DMS53 (cell line): ENCODE results near the gene ARHGAP26.

Experiments
- DNase-seq: peaks from one replicate; lab custom pipeline; 2025; lab: John Stamatoyannopoulos, UW

ARHGAP26 gene

DNA sequence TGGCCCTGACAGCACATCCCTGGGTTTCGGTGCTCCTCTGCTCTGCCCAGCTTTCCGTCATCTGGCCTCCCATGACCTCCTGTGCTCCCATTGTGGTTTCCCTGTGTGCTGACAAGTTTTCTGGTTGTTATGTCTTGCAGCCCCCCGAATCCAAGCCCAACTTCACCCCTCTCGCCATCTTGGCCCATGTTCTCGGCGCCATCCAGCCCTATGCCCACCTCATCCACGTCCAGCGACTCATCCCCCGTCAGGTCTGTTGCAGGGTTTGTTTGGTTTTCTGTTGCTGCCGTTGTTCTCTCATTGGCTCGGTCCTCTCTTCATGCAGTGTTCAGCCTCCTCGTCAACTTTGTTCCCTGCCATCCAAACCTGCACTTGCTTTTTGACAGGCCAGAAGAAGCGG lies 436.9 kb downstream of the ARHGAP26 start:
- no peak for DNase-seq

DNA sequence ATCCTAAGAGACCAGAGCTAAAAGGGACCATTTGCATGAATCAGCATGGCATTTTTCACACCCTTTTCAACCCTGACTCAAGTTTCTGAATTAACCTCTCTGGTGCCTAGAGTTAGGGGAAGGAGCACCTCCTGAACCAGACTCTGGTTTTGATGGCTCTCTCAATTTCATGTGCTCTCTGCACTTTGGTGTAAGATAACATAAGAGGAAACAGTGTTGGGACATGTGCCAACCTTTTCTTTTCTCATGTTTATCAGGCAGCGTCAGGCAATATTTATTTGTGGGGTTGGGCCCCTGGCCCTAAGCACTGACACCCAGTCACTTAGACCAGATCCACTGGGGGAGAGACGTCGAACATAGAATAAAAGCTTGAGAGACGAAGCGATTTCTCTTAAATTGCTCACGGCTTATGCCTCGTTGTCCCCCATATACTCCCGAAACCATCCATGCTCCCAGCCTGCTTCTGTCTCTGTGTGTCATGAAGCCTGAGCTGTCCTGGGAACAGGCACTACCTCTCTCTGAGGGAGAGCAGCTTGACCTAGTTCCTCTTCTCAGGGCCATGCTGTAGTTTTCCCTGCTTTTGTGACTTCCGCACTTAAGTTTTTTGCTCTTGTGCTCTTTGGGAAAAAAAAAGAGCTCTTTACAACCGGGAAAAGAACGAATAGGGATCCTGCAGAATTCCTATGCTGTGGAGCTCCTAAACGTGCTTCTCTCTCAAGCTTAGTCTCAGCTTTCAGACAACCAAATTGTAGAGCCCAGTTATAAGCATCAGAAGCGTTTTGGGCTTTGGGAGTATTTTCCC lies 437.6 kb downstream of the ARHGAP26 start:
- no peak for DNase-seq

DNA sequence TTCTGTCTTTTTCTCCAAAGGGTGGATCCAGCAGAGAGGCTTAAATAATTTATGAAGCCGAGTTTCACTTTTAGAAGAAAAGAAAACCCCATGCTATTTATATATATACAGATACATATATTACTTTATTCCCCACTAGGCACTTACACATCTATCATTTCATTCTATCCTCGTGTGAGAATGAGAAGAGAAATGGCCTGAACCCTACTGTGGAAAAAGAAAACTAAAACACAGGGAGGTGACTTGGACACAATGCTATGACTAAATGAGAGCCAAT lies 438.1 kb downstream of the ARHGAP26 start:
- no peak for DNase-seq

DNA sequence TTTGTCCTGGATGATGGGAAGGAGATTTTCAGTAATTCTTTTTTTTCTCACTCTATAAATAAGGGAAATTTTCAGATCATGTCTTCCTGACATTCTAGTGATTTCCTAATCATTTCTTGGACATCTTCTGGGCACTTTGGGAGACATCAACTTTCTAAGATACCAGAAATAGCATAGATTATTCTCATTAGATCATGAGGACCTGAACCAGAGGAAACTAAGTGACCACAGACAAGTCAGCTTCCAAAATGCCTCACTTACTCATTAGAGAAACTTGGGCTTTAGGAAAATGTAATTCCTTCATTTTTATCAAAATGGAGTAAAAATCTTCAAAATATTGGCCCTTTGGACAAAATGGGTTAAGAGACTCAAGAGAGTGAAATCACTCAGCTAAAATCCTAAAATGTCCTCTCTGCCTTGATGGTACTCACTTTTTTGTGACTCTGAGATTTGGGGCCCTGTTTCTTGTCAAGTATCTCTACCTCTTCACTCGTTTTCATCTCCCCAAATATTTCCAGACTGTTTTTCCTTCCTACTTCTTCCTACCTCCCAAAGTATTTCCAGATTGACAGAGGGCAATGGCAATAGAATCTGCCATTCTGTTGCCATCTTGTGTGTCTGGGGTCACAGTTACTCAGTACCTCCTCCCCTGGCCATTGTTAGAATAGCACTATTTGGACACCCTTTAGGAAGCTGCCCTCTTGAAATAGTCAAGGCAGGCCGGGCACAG lies 438.8 kb downstream of the ARHGAP26 start:
- peak; percentile 39 for DNase-seq

DNA sequence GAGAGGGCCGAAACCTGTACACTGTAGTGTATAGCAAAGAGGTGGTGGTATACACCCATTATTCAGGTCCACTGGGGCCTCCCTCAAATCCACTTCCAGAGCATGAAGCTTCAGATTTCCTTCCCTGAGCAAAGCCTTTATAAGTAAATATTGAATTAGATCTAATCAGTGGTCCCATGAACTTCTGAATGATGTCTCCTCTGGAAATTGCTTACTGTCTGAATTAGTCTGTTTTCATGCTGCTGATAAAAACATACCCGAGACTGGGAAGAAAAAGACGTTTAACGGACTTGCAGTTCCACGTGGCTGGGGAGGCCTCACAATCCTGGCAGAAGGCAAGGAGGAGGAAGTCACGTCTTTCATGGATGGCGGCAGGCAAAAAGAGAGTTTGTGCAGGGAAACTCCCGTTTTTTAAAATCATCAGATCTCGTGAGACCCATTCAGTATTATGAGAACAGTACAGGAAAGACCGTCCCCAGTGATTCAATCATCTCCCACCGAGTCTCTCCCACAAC lies 439.8 kb downstream of the ARHGAP26 start:
- DNase-seq = no peak

DNA sequence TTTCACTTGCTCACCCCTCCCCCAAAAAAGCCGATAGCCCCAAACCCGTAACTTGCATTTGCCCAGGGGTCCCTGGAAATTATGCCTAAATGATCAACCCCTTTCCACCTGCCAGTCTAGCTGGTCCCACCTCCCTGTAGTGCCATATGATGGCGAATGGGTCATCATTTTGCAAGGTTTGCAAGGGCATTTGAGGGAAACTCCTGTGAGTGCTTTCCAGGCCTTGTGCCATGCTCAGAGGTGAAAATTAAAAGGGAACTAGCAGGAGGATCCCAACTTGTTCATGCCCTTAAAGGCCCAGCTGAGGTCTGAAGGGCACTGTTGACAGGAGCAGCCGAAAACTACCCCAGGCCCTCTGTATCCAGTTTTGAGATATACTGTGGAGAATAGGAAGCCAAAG lies 440.4 kb downstream of the ARHGAP26 start:
- DNase-seq = no peak

DNA sequence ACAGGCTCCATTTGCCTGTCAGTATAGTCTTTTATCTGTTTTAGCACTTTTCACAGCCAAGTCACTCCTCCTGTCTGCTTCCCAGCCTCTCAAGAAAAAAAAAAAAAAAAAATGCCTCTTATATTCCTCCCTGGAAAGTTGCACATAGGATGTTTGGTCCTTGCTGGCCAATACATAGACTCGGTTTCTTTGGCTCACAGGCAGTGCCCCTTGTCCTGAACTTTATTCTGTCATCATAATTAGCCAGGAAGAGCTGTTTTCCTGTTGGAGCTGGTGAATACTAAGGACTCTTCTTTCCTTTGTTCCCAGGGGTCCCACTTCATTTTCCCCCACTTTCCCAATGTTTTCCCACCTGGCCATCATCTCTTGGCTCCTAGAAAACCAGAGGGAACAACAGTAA lies 442.1 kb downstream of the ARHGAP26 start:
- no peak for DNase-seq

DNA sequence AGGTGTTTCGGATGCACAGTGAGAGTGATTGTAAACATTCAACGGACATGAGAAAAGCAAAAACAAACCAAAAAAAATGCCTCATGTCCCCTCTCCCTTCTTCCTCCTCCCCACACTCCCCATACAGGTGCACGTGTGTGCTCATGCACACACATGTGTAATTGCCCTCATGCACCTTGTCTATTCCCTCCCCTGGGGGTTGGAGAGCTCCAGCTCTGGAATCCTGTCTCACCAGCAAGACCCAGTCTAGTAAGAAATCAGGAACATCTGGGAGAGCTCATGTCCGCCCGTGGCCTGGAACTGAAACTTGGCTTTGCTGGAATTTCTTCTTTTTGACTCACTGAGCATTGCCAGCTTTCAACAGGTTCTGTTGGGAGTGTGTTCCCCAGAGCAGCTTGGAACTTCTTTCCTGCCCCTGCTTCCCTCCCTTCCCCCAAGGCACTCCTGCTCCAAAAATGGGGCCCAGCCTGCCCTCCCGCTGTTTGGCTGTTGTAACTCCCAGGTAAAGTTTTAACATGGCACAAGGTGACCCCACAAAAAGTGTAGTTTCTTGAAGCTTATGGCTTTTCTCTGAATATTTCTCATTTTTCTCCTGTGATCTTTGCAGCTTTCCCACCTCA lies 443.2 kb downstream of the ARHGAP26 start:
- DNase-seq = no peak

DNA sequence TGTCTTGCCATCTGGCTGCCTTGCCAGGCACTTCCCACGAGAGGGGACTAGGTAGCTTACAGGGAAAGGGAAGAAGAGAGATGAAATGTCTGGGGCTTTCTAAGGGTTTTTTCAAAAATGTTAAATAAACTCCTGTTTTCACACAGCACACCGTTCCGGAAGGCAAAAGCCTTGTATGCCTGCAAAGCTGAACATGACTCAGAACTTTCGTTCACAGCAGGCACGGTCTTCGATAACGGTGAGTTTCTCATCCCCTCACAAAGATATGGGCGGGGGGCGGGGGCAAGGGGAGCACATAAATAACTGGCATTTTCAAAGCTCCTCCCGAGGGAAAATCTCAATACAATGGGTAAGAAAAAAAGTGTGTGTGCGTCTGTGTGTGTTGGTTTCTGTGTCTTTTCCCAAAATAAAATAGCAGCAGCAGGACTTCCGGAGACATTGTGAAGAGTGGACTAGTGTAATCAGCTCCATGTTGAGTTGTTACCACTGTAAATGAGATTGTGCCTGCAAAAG lies 443.7 kb downstream of the ARHGAP26 start:
- DNase-seq = no peak

DNA sequence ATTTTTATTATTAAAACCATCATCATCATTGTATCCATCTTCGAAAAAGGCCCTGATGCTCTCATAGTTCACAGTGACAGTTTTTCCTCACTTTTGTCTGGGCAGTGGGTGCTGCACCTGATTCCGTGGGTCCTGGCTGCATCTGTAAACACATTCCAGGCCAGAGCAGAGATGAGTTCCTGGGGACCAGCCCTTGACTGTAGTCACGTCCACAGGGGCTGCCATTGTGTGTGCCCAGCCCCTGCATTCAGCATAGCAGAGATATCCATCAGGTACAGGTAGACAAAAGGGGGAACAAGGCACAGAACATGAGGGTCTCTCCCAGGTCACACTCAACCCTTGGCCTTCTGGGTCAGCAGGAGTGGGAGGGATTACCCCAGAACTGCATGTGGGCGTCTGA lies 444.3 kb downstream of the ARHGAP26 start:
- no peak for DNase-seq

DNA sequence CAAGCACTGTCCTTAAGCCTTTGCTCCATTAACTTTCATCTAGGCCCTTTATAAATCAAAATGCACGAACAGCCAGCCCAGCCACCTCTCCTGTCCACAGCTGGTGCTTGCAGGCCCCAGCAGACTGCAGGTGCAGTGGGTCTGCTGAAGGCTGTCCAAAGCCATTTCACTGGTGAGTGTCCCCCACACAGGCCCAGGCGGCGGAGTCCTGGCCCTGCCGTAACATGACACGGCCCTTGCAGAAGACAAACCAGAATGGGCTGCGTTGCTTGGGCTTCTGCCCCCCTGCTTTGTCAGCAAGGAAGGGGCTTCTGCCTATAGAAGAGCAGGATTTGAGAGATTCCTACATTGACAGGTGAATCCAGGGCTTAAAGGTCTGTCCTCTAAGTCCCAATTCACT lies 444.7 kb downstream of the ARHGAP26 start:
- no peak for DNase-seq

DNA sequence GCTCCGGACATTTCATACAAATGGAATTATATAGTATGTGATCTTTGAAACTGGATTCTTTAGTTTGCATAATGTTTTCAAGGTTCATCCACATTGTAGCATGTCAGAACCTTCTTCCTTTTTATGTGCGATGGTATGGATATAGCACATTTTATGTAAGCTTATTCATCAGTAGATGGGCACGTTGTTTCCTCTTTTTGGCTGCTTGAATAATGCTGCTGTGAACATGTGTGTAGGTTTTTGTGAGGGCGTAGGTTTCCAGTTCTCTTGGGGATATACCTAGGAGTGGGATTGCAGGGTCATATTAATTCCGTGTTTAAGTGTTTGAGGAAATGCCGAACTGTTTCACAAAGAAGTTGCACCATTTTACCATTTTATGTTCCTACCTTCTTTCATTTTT lies 445.5 kb downstream of the ARHGAP26 start:
- no peak for DNase-seq

DNA sequence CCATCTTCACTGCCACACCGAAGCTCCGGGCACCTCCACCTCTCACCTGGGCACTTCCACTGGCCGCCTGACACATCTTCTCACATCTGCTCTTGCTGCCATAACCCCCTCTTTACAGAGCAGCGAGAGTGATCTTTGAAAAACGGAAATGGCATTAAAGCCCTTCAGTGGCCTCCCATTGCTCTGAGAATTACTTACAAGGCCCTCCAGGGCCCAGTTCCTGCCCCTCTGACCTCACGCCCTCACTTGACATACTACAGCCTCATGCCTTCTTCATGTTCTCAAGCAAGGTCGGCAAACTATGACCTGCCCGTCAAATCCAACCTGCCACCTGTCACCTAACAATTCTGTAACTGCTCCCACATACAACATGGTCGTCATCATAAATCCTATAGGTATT lies 446.0 kb downstream of the ARHGAP26 start:
- no peak for DNase-seq

DNA sequence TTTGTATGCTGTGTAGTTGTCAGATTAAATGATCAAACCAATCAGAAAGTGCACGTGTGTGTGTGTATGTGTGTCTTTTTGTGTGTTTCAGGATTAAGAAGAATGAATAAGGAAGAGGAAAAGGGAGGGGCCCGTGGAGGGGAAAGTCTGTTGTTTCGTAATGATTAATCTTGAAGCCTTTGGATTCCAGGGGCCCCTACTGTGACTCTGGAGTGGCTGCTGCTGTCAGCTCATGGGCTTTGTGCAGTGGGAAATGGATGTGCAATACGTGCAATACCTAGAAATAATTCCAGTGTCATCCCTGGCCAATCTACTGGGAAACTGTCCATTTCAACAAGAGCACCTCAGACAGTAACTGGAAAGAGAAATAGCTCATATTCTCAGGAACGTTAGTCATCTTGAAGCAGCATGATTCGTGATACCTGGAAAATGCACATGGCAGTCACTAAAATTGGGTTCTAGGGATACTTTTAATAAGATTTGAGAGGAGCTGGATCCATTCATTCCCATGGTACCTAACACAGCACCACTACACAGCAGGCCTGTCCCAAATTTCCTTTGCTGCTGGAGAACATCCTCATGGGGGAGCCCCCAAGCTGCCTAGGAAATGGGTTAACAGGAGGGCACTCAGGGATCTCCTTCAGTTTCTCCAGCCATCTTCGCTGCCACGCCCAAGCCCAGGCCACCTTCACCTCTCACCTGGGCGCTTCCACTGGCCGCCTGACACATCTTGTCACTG lies 447.1 kb downstream of the ARHGAP26 start:
- no peak for DNase-seq

DNA sequence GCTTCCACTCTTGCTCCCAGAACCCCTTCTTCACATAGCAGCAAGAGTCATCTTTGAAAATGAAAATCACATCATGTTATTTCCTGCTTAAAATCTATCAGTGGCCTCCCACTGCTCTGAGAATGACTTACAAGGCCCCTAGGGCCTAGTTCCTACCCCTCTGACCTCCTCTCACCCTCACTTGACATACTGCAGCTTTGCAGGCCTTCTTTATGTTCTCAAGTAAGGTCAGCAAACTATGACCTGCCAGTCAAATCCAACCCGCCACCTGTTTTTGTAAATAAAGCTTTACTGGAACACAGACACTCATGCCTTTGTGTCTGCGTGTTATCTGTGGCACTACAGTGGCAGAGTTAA lies 447.6 kb downstream of the ARHGAP26 start:
- peak; percentile 15 for DNase-seq

DNA sequence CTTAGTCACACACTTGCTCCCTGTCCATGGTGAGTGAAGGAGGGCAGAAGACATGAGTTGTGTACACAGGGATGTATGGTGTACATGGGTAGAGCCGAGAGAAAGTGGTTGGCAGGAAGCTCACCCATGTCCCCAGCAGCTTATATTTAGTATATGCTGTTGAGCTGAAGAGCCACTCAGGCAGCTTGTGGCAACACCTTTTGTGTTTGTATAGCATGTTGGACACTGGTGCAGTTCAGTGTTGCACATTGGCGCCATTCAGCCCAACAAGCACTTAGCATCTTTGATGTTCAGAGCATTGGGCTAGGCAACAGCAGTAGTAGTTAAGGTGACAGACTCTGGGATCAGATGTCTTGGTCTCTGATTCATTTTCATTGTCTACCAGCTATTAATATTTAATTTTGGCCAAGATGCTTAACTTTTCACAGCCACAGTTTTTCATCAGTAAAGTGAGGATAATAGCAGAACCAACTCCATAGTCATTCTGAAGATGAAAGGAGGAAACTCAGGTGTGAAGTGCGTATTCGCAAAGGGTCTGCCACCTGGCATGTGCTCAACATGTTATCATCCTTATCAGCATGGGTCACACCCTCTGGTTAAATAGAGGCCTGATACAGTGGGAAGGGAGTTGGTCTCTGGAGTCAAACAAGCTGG lies 448.5 kb downstream of the ARHGAP26 start:
- DNase-seq = peak; percentile 91

DNA sequence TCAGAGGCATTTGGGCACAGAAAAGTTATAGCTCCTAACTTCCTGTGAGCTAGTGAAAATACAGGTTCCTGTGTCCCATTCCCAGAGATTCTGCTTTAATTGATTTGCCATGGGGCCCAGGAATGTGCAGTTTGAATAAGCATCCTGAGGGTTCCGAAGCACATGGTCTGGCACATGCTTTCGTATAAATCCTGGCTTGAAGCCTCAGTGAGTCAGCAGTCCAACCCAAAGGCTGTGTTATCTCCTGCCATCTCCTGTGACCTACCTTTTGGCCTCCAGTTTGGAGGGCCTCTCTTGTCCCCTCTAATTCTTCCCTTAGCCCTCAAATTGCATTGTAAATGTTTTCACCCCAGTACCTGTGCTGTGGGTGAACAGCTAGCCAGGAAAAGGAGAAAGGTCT lies 449.5 kb downstream of the ARHGAP26 start:
- DNase-seq = no peak

DNA sequence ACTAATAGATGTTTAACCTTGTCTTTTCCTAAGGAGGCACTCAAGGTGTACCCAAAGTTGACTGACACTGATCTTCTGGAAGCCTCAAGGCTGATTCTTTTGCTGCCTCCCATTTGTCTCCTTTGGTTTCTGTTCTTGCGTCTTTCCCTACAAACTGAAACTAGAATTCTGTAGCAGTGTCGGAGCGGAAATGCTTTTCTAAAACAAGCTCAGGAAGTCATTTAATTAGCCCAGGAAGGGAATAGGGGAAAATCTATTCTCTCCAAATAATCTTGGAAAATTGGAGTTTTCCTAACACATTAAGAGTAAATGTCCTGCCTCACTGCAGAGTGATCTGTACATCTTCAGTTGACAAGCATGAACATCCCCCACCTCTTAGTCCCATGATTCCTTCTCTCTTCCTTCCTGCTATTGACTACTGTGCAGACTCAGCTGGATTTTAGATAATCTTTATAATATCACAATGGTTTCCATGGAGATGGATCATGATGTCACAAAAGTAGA lies 450.6 kb downstream of the ARHGAP26 start:
- DNase-seq = no peak

DNA sequence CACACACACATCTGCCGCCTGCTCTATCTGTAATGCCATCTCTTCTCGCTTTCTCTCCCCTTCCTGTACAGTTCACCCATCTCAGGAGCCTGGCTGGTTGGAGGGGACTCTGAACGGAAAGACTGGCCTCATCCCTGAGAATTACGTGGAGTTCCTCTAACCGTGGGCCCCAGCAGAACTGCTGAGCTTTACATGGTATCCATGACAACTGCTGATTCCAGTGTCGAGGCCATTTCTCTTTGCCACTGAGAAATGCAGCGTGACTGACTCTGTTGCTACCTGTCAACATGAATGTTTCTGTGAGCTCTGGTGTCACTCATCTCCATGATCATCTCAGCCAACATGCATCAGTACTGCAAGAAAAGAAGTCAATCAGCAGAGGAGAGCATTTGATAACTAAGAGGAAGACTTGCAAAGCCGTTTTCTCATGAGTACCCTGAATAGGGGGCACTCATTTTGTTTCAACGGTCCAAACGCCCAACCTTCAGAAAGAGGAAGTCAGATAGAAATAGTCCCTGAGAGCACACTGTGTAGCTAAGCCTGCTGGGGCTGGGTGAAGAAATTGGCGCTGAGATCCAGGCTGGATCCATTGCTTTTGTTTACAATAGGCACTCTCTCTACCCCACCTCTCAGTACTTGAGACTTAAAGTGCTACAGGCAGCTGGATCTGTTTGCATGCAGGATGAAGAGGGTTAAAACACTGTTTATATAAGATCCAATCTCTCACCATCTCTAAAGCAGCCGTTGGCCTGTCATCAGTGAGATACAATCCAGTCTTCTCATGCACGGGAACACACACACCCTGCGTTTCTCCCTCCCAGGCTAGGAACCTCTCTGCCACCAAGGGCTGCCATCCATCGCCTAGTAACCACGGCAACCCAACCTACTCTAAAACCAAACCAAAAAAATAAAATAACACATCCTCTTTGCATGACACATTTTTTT lies 452.4 kb downstream of the ARHGAP26 start:
- DNase-seq = peak; percentile 98

DNA sequence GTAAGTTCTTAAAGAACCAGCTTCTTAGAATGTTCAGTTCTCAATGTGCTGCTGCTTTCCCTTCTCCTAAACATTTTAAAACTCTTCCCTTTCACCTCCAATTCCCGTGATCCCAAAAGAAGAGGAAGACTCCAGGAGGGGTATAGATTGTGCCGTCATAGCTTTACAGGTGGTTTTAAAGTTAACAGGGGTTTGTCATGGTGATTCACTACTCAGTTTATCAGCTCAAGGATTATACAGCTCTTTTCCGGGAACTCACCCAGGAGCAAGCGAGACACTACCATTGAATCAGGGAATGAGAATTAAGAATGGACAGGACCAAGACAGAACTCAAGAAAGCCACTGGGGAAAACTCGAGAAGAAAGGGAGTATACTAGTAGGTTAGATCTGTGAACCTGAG lies 454.5 kb downstream of the ARHGAP26 start:
- DNase-seq = no peak
